GM12874 (cell line): ENCODE measurements around the gene VIPAS39.

Source experiments
- TF ChIP-seq, protein P1 (sequence below): IDR thresholded peaks from 2 replicates; pipeline ENCODE4 v1.5.1; 2011; ENCODE audit warnings: low read depth, mild to moderate bottlenecking, control low read depth, low read length, moderate library complexity; ENCODE audit not compliant: insufficient read depth

Gene VIPAS39

GRCh38 chr14:77469539-77469938, 12.1 kb upstream of the VIPAS39 start:
- TF ChIP-seq, protein P1, sequence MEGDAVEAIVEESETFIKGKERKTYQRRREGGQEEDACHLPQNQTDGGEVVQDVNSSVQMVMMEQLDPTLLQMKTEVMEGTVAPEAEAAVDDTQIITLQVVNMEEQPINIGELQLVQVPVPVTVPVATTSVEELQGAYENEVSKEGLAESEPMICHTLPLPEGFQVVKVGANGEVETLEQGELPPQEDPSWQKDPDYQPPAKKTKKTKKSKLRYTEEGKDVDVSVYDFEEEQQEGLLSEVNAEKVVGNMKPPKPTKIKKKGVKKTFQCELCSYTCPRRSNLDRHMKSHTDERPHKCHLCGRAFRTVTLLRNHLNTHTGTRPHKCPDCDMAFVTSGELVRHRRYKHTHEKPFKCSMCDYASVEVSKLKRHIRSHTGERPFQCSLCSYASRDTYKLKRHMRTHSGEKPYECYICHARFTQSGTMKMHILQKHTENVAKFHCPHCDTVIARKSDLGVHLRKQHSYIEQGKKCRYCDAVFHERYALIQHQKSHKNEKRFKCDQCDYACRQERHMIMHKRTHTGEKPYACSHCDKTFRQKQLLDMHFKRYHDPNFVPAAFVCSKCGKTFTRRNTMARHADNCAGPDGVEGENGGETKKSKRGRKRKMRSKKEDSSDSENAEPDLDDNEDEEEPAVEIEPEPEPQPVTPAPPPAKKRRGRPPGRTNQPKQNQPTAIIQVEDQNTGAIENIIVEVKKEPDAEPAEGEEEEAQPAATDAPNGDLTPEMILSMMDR: no peak

GRCh38 chr14:77469067-77469505, 11.7 kb upstream of the VIPAS39 start:
- TF ChIP-seq, protein P1: no peak

GRCh38 chr14:77467801-77468200, 10.4 kb upstream of the VIPAS39 start:
- TF ChIP-seq, protein P1: no peak

DNA sequence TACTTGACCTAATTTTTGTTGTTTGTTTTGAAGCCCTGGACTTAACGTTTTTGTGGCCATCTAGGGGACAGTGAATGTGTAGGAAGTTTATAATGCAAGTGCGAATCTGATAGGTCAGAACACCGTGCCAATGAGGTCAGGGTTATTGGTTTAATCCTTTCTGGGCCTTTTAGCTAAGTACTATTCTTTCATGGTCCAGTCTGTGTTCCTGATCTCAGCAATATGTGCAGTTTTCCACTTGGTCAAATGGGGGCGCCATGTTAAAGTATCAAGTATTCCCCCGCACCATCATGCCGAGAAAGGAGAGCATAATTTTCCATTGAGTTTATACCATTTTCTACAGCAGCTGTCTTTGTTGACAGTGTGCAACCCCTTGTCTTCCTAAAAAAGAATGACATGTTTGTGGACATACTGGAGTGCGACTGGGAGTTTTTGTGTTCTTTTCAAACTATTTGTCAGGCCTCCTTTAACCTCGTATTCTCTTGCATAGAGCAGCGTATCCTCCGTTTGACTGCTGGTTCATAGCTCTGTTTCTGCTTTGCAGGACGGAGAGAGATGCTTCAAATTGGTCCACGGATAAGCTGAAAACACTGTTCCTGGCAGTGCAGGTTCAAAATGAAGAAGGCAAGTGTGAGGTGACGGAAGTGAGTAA, 1.8 kb upstream of the VIPAS39 start:
- TF ChIP-seq, protein P1: peak; percentile 64

GRCh38 chr14:77458249-77458950, 999 bp upstream of the VIPAS39 start:
- TF ChIP-seq, protein P1: no peak

DNA sequence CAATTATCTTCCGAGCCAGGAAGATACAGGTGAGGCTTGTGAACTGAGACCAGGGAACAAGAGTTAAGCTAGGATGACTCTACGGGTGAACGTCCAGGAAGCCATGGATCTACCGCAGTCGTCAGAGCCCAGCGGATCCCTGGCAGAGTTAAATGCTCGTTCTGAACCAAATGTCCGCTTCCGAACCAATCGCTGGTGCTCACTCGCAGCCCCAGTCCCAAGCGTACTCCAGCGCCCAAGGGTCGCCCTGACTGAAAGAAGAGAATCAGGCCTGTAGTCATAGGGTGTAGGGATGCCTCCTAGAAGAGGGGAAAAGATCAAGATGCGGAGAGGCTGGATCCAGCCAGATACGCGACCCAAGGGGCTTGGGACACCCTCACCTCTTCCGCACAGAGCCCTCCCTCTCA, 283 bp downstream of the VIPAS39 start:
- TF ChIP-seq, protein P1: no peak

DNA sequence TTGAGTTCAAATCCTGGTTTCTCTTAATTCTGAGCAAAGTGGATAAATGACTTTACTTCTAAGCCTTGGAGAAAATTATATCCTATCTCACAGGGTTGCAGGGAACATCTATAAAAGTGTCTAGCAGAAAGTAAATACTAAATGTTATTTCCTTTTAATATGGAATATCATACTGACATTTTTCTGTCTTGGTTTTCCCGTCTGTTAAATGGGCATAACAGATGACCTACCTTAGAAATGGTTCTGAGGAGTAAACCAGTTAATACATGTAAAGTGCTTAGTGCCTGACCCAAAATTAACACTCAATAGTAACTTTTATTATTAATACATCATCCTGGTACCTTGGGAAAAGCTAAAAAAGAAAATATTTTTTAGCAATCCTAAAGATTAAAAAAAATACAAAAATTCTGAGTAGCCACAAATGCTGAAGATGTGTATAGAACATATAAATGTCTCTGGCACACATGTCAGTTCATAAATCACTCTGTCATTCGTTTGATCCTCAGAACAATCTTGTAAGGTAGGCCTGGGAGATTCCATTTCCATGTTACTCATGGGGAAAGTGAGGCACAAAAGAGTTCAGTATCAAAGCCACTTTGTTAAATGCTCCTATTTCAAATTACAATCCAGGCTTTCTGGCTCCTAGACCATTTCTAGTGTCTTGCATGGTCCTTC, 1.3 kb downstream of the VIPAS39 start:
- TF ChIP-seq, protein P1: no peak
